GM21619 (cell line): Measurements from ENCODE around the gene DOCK9.
"Not testable (repeated sequence)": the region's sequence is repeated elsewhere in the genome, so short reads cannot be mapped to it uniquely, and the experiment has no call there.

Source experiments
- ATAC-seq: cut with Tn5 transposase; IDR thresholded peaks from one replicate; pipeline ENCODE4 v1.9.1; 2021; ENCODE audit not compliant: unreplicated experiment

Gene DOCK9

DNA sequence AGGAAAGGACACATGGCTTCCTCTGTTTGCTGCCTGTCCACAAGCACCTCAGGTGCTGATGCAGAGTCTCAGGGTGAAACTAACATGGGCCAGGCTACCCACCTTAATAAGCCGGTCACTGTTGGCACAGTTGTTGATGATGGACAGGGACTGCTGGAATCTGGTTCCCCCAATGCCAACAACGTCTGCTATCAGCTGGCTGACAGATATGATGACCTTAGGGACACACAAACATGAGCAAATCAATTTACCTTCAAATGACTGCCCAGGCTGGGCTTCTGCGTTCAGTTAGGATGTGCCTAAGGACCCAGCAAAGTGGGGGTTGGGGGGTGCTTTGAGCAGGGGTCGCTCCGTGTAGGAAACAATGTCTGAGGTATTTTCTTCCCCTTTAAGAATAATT is 148.3 kb downstream of the DOCK9 start:
- ATAC-seq: no peak

- ATAC-seq: no peak
Measured at GRCh38 chr13:98828614-98829013, 149.2 kb downstream of the DOCK9 start.

DNA sequence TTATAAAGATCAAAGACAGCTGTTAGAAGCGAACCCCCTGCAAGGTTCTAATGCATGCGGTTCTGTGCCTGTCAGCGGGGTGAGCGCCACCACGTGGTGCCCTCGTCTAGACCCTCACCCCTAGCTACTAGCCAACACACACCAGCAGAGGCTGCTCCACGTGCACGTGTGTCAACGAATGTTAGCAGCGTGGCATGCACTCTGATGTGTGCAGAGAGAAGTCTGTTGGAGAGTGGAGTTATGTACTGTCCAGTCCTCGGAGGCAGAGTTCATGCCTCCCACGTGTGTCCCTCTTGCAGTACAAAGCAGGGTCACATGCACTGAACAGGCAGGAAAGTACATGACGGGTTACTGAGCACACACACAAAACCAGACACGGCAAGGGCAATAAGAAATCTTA is 150.4 kb downstream of the DOCK9 start:
- ATAC-seq: no peak

- ATAC-seq: no peak
Measured at GRCh38 chr13:98826146-98826545, 151.7 kb downstream of the DOCK9 start.

GRCh38 chr13:98825659-98826058 is 152.2 kb downstream of the DOCK9 start:
- ATAC-seq: no peak

DNA sequence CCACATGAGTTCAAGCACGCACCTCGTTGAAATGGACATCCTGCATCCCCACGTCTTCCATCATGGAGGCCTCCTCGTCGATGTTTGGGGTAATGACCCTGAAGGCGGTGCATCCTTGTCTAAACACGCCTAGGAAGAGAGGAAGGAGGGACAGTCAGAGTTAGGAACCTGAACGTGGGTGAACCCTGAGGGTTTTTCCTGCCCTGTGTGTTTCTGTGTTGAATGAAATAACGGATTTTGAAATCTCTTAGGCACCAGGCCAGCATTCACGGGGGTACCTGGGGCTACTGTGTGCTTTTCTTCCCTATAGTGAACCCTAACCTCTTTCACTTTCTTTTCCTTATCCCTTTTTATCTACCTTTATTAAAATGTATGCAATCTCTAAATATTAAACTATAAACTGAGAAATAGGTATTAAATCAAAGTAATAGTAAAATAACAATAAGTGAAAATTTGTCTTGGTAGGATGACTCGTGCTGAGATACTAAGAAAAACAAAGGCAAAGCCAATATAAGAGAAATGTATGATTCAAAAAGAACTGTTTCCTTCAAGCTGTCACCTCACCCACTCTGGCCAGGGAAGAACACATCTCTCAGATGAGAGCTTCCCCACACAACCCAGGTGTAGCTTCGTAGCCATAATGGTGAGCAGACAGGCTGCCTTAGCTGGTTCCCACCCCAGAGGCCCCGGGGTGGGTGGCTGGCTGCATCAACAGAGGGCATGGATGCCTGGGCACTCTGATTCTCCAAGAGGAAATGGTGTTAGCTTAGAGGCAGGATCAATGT is 153.3 kb downstream of the DOCK9 start:
- no peak for ATAC-seq

DNA sequence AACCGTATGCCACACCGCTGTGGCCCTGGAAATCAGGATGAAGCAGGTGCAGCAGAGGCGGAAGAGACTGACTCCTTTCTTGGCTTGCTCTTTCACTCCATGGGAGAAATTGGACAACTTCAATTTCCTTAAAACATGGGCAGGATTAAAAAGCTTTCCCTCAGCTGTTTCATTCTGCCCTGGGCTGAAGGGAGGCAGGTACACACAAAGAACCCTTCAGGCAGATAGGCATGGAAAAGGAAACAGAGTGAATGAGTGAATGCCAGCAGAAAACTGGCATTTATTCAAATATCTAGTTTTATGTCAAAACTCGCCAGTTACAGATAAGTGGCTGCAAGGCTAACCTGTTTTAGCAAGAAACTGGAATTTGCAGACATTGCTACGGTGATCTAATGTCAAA is 154.4 kb downstream of the DOCK9 start:
- ATAC-seq: no peak

GRCh38 chr13:98822225-98822606 is 155.6 kb downstream of the DOCK9 start:
- no peak for ATAC-seq

- no peak for ATAC-seq
Measured at GRCh38 chr13:98821372-98822224, 156.3 kb downstream of the DOCK9 start.

GRCh38 chr13:98820744-98821371 is 157.0 kb downstream of the DOCK9 start:
- ATAC-seq: no peak

GRCh38 chr13:98820300-98820699 is 157.6 kb downstream of the DOCK9 start:
- ATAC-seq: no peak

DNA sequence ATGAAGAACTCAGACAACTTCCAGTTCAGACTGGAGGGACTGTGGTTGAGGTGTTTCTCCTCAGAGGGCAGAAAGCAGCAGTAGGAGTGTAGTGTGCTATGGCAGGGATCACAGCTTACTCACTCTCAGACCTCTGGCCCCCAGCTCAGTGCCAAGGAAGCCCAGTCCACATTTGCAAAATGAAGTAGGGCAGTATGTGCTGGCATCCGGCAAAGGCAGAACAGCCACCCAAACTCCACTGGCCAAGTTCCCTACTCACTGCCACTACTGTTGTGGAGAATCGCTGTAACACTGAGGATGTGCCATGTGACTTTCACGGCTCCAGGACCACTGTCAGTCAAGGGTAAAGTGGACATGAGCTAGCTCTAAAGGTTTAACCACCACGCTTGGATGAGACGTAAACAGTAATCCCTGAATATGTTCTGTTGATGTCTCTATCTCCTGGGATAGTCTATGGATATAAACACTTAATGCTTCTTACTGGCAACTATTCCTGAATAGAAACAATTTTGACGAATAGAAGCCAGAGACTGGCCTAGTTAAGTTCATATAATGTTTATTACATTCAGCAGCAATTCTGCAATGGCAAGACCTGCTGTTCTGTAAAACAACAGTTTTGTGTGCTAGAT is 158.4 kb downstream of the DOCK9 start:
- ATAC-seq: no peak

DNA sequence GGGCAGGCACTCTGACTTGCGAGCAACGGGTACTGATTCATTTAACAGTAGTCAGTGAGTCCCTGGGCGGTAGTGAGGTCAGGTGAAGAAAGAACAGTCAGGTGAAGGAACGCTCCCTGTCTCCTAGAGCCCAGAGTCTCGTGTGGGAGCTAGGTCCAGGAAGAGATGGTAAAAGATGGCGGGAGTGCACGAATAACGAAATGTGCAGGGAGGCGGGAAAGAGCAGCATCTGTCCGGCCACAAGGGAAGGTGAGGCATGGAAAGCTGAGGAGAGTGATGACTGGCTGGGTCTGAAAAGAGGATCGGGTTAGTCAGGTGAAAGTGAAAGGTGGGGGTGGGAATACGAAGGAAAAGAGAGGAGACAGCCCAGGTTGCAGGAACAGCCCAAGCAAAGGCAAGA is 161.5 kb downstream of the DOCK9 start:
- no peak for ATAC-seq

DNA sequence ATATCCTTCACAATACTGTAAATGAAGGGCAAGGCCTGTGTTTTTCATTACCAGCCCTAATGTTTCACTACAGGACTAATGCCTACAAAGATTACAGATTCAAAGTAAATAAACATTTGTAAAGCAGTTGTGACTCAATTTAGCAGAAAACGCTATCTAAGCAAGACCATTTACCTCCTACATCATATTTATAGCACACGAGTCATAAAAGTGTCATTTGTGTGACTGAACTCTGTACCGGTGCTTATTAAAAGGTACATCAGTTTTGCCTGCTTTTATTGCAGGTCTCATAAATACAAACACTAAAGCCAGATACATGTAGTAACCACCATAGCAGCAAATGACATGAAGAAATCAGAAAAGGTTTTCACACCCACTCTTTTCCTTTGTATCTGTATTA is 163.9 kb downstream of the DOCK9 start:
- no peak for ATAC-seq

DNA sequence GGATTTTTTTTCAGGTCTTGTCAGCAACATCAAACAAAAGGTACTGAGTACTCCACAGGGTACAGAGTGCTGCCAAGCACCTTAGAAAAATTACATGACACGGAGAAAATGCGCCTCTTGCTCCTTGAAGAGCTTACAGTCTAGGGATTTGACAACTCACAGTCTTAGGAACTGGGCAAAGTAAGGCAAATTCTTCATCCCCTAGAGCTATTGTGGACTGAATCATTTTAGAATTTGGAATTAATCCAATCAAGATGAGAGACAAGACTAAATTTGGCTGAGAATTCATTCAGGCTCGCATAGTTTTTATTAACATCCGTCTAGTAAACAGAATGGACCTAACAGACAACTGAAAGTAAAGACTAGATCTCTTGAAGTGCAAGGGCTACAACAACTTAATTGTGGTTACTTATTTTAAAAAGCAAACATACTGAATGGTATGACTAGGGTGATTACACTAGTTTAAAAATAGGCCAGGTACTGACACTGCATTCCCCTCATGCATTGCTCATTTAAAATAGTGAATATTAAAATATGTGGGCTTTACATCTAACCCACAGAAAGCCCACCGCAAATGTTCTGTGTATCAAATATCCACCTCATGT is 165.6 kb downstream of the DOCK9 start:
- not testable (repeated sequence) for ATAC-seq

DNA sequence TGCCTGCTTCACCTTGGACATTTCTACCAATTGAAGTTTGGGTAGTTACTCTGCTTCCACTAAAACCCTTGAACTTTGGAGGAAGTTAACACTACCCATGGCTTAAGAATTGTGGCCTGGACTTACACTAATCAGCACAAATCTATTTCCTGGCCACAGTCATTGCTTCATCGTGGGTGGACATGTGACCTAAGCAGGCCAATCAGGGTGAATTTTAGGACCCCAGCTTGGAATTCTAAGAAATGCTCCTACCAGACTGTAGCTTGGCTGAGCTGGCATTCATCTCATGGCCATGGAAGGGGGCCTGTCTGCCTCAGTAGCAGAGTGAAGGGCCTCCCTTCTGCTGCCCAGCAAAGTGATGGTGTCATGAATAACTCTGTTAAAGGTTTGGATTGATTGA is 167.1 kb downstream of the DOCK9 start:
- ATAC-seq: no peak

DNA sequence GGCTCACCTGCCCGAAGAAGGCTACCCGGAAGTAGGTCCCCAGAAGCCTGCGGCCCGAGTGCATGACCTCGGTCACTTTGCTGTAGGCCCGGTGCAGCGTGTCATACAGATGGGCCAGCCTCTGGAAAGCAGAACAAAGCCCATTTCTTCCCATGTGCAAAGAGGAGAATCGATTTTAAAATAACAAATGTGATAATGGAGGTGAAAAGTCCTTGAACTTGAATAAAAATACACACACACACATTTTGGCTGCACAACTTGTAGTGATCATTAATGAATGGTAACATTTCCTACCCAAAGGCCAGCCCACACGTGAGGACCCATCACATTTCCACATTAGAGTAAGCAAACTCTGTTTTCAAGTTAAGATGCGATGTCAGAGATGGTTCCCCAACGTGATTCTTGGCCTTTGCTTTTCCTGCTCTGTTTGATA is 168.5 kb downstream of the DOCK9 start:
- no peak for ATAC-seq

DNA sequence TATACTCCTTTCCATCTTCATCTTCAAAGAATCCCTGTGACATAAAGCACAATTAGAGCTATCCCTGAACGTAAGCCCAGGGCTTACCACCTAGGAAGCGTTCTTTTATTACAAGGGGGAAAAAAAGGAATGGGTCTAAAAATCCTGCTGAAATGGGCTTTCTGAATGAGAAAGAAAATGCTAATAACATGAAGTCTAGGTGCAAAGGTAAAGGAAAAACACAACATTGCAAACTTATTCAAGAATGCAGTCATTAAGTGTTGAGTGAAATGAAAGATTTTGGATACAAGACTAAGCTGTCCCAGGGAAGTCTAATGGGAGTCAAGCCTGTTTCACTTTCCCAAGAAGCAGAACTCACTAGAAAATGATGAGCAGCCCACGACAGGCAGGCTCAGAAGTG is 170.1 kb downstream of the DOCK9 start:
- no peak for ATAC-seq

DNA sequence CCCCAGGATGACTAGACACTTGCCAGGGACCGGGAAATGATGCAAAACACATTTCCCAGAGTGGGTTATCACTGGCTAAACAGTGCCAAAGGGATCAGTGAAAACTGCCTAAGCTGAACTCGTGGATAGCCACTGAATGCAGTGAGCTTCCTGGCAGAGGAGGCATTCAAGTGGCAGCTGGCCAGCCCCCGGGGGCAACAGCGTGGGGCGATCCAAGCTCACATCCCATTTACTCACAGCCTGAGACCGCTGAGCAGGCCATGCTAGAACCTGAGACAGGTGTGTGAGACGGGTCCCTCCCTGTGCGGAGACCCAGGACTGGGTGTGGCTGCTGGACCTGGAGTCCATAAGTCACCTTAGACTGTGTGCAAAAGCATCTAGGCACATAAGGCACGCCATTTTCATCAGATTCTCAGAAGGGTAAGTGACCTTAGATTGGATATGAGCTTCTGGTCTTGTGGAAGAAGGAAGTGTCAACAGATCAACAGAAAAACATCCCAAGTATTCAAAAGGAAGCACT is 173.5 kb downstream of the DOCK9 start:
- ATAC-seq: no peak

DNA sequence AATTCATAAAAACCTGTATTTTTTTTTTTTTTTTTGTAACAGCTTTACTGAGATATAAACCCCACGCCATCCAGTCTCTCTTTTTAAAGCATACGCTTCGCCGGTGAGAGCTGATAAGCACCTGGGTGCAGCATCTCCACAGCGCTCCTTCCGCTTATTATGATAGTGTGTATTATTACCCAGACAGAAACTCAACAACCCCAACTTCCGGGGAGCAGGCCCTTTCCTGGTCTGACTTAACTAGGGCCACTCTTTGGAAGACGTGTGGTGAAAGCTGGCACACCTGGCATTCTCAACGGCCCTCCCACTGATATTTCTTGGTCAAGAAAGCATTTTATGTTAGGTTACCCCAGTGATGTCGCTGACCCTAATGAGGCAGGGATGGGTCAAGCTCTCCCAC is 173.9 kb downstream of the DOCK9 start:
- no peak for ATAC-seq

DNA sequence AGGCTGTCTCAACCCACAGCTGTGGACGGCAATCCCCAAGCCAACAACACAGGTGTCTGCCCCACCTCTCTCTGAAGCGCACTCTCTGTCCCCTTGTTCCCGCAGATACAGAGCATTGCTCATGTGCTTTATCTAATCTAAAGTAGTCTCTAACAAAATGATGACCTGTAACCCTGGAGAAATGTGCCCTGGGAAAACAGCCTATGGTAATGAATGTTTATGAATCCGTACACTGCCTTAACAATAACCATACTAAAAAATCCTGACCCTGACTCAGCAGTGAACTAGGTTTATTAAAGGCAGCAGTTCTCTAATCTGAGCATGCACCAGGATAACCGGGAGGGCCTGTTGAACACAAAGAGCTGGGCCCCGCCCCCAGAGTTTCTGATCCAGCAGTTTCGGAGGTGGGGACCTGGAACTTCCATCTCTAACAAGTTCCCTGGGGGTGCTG is 174.7 kb downstream of the DOCK9 start:
- no peak for ATAC-seq
